Measurements from ENCODE around the gene LCN15. TPM values are rescaled to one million over a fixed set of nuclear protein-coding genes. Genes with fewer than 3 reads are reported as not detected.

The LCN15 gene
- total and polyA plus RNA-seq, 2 experiments from 2014 or later = 0.76 to 0.90 TPM

GRCh38 chr9:136718345-136719194 lies 45.7 kb downstream of the LCN15 start:
- Histone ChIP-seq H3K9me2 (ENCODE audit: insufficient read depth) (no peaks in the 10 kb centered on the region), H2AFZ (no peak overlapping the region), H3K4me3 (no peak overlapping the region), H3K4me2 (no peak overlapping the region), H3K27me3 (ENCODE audit: insufficient read depth) (no peaks in the 10 kb centered on the region), H3F3A (replicated peaks; ENCODE audit: low read depth) (peaks cover 11% of the 10 kb centered on the region), H3K79me2 (replicated peaks; ENCODE audit: insufficient read depth) (peaks cover 6% of the 10 kb centered on the region; the same call in 1 of the 2 replicates), H3K36me3 (ENCODE audit: insufficient read depth) (no peaks in the 10 kb centered on the region), H3K4me1 (ENCODE audit: insufficient read depth) (no peaks in the 10 kb centered on the region; the same call in 1 of the 2 replicates), H3K27ac (ENCODE audit: low read depth) (no peak overlapping the region), H4K20me1 (replicated peaks; ENCODE audit: insufficient read depth) (peaks cover 8% of the 10 kb centered on the region)
- Mint-ChIP-seq H3K4me3 (no peak overlapping the region), H3K9me3 (no peaks in the 10 kb centered on the region), H3K4me1 (peaks cover 5% of the 10 kb centered on the region; the same call in 2 of the 3 replicates), H3K27me3 (ENCODE audit: insufficient read depth, low read depth, poor library complexity) (peaks cover 23% of the 10 kb centered on the region), H3K36me3 (ENCODE audit: low read depth) (peaks cover 12% of the 10 kb centered on the region), H3K27ac (no peak overlapping the region)
- TF ChIP-seq, protein P1, sequence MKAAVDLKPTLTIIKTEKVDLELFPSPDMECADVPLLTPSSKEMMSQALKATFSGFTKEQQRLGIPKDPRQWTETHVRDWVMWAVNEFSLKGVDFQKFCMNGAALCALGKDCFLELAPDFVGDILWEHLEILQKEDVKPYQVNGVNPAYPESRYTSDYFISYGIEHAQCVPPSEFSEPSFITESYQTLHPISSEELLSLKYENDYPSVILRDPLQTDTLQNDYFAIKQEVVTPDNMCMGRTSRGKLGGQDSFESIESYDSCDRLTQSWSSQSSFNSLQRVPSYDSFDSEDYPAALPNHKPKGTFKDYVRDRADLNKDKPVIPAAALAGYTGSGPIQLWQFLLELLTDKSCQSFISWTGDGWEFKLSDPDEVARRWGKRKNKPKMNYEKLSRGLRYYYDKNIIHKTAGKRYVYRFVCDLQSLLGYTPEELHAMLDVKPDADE (IDR thresholded peaks at IDR 0.05) = no peak
- TF ChIP-seq EZH2 (IDR thresholded peaks at IDR 0.05; ENCODE audit: low read depth, unreplicated experiment) (no peak), CREB1 (CRISPR knock-in tag; IDR thresholded peaks at IDR 0.05; ENCODE audit: low read depth) (no peak), ZNF462 (CRISPR knock-in tag; IDR thresholded peaks at IDR 0.05) (no peak), ZNF331 (CRISPR knock-in tag; IDR thresholded peaks at IDR 0.05; ENCODE audit: low read depth) (no peak), STAT1 (IDR thresholded peaks at IDR 0.05; ENCODE audit: unreplicated experiment) (no peak), JUNB (IDR thresholded peaks at IDR 0.05; ENCODE audit: unreplicated experiment) (no peak), REST (IDR thresholded peaks at IDR 0.05; ENCODE audit: unreplicated experiment) (no peak), POLR2AphosphoS5 (IDR thresholded peaks at IDR 0.05; ENCODE audit: low read depth) (no peak), ZNF114 (CRISPR knock-in tag; IDR thresholded peaks at IDR 0.05) (no peak), EZH2phosphoT487 (IDR thresholded peaks at IDR 0.05; ENCODE audit: unreplicated experiment) (no peak), NANOG (IDR thresholded peaks at IDR 0.05; ENCODE audit: borderline replicate concordance) (no peak)
- TF ChIP-seq, protein P2, sequence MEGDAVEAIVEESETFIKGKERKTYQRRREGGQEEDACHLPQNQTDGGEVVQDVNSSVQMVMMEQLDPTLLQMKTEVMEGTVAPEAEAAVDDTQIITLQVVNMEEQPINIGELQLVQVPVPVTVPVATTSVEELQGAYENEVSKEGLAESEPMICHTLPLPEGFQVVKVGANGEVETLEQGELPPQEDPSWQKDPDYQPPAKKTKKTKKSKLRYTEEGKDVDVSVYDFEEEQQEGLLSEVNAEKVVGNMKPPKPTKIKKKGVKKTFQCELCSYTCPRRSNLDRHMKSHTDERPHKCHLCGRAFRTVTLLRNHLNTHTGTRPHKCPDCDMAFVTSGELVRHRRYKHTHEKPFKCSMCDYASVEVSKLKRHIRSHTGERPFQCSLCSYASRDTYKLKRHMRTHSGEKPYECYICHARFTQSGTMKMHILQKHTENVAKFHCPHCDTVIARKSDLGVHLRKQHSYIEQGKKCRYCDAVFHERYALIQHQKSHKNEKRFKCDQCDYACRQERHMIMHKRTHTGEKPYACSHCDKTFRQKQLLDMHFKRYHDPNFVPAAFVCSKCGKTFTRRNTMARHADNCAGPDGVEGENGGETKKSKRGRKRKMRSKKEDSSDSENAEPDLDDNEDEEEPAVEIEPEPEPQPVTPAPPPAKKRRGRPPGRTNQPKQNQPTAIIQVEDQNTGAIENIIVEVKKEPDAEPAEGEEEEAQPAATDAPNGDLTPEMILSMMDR (conservative IDR thresholded peaks at IDR 0.05; ENCODE audit: low read depth in 2 of 2) = no peak
- ATAC-seq (no peak), DNase-seq (ENCODE audit: low spot score) (no peak)
